NCI-H2081 treated with DMSO at 0.1 percent for 48 hours (cell line): ENCODE measurements around the gene NTN4.
"Not testable (repeated sequence)": the region's sequence is repeated elsewhere in the genome, so short reads cannot be mapped to it uniquely, and the experiment has no call there.

Experiments used
- DNase-seq: peaks from one replicate; lab custom pipeline; 2025; lab: John Stamatoyannopoulos, UW

NTN4 gene

GRCh38 chr12:95654665-95655064 lies 135.9 kb downstream of the NTN4 start:
- not testable (repeated sequence) for DNase-seq

GRCh38 chr12:95653771-95654546 lies 136.6 kb downstream of the NTN4 start:
- no peak for DNase-seq

- DNase-seq = no peak
These were observed 138.9 kb downstream of the NTN4 start for GRCh38 chr12:95651681-95652080.

GRCh38 chr12:95648990-95649791 lies 141.4 kb downstream of the NTN4 start:
- DNase-seq = no peak

- no peak for DNase-seq
These were observed 143.8 kb downstream of the NTN4 start for GRCh38 chr12:95646781-95647190.

- DNase-seq = no peak
These were observed 147.3 kb downstream of the NTN4 start for GRCh38 chr12:95643256-95643655.

GRCh38 chr12:95642583-95642982 lies 148.0 kb downstream of the NTN4 start:
- DNase-seq = no peak

GRCh38 chr12:95641299-95641952 lies 149.1 kb downstream of the NTN4 start:
- DNase-seq = no peak

- no peak for DNase-seq
These were observed 150.0 kb downstream of the NTN4 start for GRCh38 chr12:95640516-95640915.

GRCh38 chr12:95637471-95638155 lies 153.0 kb downstream of the NTN4 start:
- no peak for DNase-seq

GRCh38 chr12:95637010-95637409 lies 153.6 kb downstream of the NTN4 start:
- no peak for DNase-seq

- no peak for DNase-seq
These were observed 155.6 kb downstream of the NTN4 start for GRCh38 chr12:95634622-95635621.

- no peak for DNase-seq
These were observed 156.7 kb downstream of the NTN4 start for GRCh38 chr12:95633732-95634465.

- no peak for DNase-seq
These were observed 157.4 kb downstream of the NTN4 start for GRCh38 chr12:95633049-95633731.

- DNase-seq = no peak
These were observed 160.1 kb downstream of the NTN4 start for GRCh38 chr12:95630496-95630895.

- DNase-seq = no peak
These were observed 161.2 kb downstream of the NTN4 start for GRCh38 chr12:95629392-95629791.

- no peak for DNase-seq
These were observed 163.7 kb downstream of the NTN4 start for GRCh38 chr12:95626854-95627253.

- DNase-seq = no peak
These were observed 165.6 kb downstream of the NTN4 start for GRCh38 chr12:95625012-95625411.

GRCh38 chr12:95624589-95624988 lies 166.0 kb downstream of the NTN4 start:
- no peak for DNase-seq
